ENCODE measurements around the gene NFYC. TPM values are rescaled to one million over a fixed set of nuclear protein-coding genes. Genes with fewer than 3 reads are reported as not detected.

The NFYC gene
- total and polyA plus RNA-seq, 2 of the 8 experiments (the other 6 are each of a cell fraction or from before 2014, with no cell fraction given), result 54.1 to 124 TPM

- TF ChIP-seq CHD7 (IDR thresholded peaks at IDR 0.05; ENCODE audit: insufficient replicate concordance, low read length) (no peak), EZH2 (IDR thresholded peaks at IDR 0.05; ENCODE audit: low read depth, low read length, severe bottlenecking) (no peak), BACH1 (IDR thresholded peaks at IDR 0.05; ENCODE audit: low read length) (no peak), SP1 (IDR thresholded peaks at IDR 0.05; ENCODE audit: low read depth, low read length) (no peak), PHF8 (conservative IDR thresholded peaks at IDR 0.05; ENCODE audit: low read depth, low read length) (no peak), POLR2AphosphoS5 (IDR thresholded peaks at IDR 0.05; ENCODE audit: low read depth, low read length) (no peak), HDAC6 (IDR thresholded peaks at IDR 0.05; ENCODE audit: low read depth, low read length) (no peak)
Measured at GRCh38 chr1:40757084-40757483, 65.6 kb downstream of the NFYC start (continued).
